ENCODE data around the gene CISH. TPM values are rescaled to one million over a fixed set of nuclear protein-coding genes. Genes with fewer than 3 reads are reported as not detected.

CISH gene
- 0.40 to 0.72 TPM (median 0.53 TPM) in 5 replicates for total RNA-seq (2022; extraction: Qiagen RNA extraction)

GRCh38 chr3:50611464-50612233 is at the start of gene CISH:
Gene CISH, minus strand, starts transcription at chr3:50611774. Its CDS starts 124 bp downstream, at chr3:50611650.

GRCh38 chr3:50617096-50617791 is 5.7 kb upstream of the CISH start, which contains the start of gene MAPKAPK3:
Gene MAPKAPK3, plus strand, starts transcription at chr3:50617151. Its CDS starts 415 bp downstream, at chr3:50617566.

GRCh38 chr3:50568947-50569749 is 42.4 kb downstream of the CISH start, which contains the start of gene HEMK1:
Gene HEMK1, plus strand, starts transcription at chr3:50569522. Its CDS starts 1,583 bp downstream, at chr3:50571105.

GRCh38 chr3:50567386-50568167 is 44.0 kb downstream of the CISH start, which contains the start of gene C3orf18:
Gene C3orf18, minus strand, starts transcription at chr3:50567747. Its CDS starts 2,048 bp downstream, at chr3:50565699.

Other genes starting within 250 kb of the CISH start
- gene CACNA2D2, start 108.1 kb downstream of the CISH start, total RNA-seq (2022; extraction: Qiagen RNA extraction): 0.45 to 0.71 TPM (median 0.53 TPM) in 5 replicates
- 2.1 to 2.7 TPM (median 2.4 TPM) in 5 replicates for gene C3orf18, start 44.0 kb downstream of the CISH start, total RNA-seq (2022; extraction: Qiagen RNA extraction)
- 4.6 to 6.7 TPM (median 6.6 TPM) in 5 replicates for gene HEMK1, start 42.3 kb downstream of the CISH start, total RNA-seq (2022; extraction: Qiagen RNA extraction)
- gene MAPKAPK3, start 5.4 kb upstream of the CISH start, total RNA-seq (2022; extraction: Qiagen RNA extraction): 24.9 to 28.4 TPM (median 27.6 TPM) in 5 replicates
- 0.25 to 0.38 TPM (median 0.29 TPM) in 5 replicates for gene DOCK3, start 63.2 kb upstream of the CISH start, total RNA-seq (2022; extraction: Qiagen RNA extraction)